Activated CD4-positive, alpha-beta T cell treated with anti-CD3 and anti-CD28 coated beads, Interleukin-2, Interleukin-6, amounts not matched to agents 100 ng/mL and 50 ng/mL, durations not matched to agents 16 hours and 8 hours (primary cell): ENCODE measurements around the gene PLD1.
"Not testable (repeated sequence)": the region's sequence is repeated elsewhere in the genome, so short reads cannot be mapped to it uniquely, and the experiment has no call there.

ENCODE experiments used
- DNase-seq: peaks from one replicate; pipeline ENCODE4 v3.0.0-alpha.2; 2020

PLD1 gene

GRCh38 chr3:171731691-171732090 is 78.6 kb downstream of the PLD1 start:
- no peak for DNase-seq

DNA sequence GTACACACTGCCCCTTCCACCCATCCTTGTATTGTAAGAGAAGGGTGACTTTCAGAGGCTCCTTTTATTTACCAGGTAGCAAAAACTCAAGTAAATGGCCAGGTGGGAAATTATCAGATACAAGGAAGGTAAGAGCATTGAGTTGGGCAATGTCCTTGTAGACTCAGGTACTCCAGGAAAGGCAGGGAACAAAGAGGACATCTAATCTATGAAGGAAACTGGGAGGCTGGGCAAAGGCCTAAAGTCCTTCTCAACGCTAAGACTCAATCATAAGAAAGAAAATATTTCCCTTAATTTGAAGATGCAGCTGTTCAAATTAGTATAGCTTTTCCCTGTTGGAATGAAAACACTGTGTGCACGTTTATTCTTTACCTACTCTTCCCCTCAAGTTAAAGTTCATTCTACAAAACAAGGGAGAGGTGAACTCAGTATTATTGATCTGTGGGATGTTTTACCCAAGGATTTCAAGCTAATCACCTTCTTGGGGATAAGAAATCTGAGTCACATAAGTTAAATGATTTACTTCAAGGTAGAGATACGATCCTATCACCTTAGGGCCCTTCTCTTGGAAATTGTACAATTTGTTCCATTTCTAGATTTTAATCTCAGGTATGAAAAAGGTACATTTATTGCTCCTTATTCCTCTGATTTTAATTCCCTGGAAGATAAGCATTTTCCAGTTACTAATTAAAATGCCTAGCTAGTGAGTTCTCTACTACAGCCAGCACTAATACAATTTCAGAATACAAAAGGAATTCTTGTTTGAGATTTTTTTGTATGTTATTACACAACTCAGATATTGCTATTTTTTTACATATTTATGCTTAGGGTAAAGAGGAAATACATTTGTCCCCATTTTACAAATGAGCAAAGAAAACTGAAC is 80.6 kb downstream of the PLD1 start:
- no peak for DNase-seq

GRCh38 chr3:171727288-171727687 is 83.0 kb downstream of the PLD1 start:
- no peak for DNase-seq

DNA sequence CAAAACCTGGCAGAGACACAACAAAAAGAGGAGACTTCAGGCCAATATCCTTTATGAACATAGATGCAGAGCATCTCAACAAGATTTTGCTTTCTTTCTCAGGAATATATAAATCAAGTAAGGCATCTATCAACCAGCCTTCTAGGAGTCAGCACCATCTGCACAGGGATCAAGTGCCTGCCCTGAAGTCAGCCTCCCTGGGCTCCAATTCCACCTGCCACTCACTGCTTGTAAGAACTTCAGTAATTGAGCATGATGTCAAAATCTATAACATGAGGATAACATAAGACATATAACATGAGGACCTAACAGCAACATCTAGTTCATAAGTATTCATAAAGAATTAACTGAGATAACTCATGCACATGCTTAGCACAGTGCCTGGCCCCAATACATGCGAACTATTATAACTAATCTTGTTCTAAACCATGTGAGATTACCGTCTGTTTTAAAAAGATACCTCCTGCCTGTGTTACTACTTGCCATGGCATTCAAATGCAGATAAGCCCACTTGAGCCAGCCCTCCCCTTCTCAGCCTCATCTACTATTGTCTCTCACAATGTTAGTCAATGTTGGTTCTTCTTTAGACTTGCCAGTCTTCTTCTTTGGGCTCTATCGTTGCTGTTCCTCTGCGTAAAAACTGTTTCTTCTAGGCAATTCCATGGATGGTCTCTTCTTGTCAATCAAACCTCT is 91.6 kb downstream of the PLD1 start:
- no peak for DNase-seq

DNA sequence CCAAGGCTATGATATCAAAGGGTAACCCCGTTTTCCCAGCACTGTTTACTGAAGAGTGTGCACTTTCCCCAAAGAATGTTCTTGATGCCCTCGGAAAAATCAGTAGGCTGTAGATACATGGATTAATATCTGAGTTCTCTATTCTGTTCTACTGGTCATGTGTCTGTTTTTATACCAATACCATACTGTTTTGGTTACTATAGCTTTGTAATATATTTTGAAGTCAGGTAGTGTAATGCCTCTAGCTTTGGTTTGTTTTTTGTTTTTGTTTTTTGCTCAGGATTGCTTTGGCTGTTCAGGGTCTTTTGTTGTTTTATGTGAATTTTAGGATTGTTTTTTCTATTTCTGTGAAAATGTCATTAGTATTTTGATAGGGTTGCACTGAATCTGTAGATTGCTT is 95.1 kb downstream of the PLD1 start:
- no peak for DNase-seq

DNA sequence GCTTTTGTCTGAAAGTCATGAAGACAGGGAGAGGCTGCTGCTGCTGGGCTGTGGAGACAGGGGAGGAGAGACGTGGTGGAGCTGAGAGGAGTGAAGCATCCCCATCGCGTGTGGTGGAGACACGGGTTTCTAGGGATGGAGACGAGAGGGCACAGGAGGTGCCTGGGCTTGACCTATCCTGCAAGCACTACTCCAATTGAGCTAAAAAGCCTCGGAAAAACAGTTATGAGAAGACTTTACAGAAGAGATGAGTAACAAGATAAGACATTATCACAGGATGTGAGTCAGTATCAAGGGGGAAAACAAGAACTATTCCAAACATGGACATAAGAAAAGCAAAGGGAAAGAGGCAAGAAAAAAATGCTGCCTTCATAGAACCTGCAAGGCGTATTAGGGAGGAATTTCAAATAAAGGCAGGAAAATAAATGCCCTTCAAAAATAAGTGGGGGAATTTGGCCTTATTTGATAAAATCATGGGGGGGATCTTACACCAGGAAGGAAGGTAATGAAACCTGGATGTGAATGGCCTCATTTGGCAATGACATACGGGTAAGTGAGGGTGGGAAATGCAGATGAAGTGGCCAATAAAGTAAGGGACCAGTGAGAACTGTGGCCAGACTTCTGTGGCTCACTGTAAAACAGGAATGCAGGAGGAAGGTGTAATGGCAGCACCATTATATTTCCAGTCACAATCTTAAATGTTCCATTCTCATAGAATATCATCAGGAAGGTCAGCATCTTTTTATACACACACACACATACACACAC is 97.9 kb downstream of the PLD1 start:
- no peak for DNase-seq

GRCh38 chr3:171711461-171712170 is 98.7 kb downstream of the PLD1 start:
- no peak for DNase-seq

DNA sequence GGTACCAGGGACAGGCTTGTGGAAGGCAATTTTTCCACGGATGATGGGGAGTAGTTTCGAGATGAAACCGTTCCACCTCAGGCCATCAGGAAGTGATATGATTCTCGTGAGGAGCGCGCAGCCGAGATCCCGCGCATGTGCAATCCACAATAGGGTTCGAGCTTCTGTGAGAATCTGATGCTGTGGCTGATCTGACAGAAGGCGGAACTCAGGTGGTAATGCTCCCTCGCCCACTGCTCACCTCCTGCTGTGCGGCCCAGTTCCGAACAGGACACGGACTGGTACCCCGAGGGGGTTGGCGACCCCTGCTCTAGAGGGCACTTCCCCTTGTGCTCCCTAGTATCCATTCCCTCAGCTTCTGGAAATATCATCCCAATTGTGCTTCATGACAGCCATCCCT is 99.9 kb downstream of the PLD1 start:
- no peak for DNase-seq

- DNase-seq: no peak
These were observed 105.5 kb downstream of the PLD1 start for GRCh38 chr3:171704814-171705213.

DNA sequence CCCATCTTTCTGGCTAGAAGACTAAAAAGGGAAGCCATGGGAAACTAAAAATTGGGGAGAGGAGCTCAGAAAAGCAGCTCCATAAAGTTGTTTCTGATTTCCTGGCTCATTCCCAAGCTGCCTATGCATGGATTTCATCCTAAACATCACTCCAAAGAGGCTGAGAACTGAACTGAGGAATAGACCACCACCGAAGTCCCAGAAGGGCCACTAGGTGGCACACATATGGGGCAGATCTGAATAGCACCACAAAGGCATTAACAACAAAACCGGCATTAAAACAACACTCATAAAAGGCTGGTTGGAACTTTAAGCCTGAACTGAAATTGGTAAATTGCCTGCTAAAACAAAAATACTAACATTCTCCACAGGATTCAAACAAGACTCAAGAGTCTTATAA is 106.3 kb downstream of the PLD1 start:
- DNase-seq: peak; percentile 16

DNA sequence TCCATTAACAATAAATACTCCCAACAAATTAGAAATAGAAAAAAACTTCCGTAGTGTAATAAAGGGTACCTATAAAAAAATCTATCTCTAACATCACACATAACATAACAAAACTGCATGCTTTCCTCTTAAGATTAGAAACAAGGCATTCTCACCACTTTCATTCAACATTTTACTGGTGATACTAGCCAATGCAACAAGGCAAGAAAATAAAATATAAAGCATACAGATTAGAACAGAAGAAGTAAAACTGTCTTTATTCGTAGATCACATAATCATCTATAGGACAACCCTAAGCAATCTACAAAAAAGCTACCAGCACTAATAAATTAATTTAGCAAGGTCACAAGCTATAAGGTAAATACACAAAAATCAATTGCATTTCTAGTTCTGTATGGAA is 107.1 kb downstream of the PLD1 start:
- DNase-seq: no peak

- DNase-seq: no peak
These were observed 109.6 kb downstream of the PLD1 start for GRCh38 chr3:171700653-171701052.

DNA sequence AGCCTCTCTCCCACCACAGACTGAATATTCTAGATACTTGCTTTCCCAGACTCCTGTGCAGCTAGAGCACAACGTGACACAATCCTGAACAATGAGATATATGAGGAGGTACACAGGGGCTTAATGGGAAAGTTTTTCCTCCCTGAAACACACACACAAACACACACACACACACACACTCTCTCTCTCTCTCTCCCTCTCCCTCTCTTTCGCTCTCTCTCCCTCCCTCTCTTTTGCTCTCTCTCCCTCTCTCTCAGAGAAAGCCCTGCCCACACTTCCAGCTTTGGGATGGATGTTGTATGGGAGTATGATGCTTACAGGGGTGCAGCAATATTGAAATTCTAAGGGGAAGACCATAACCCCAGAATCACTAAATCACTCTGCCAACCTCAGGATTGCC is 110.1 kb downstream of the PLD1 start:
- no peak for DNase-seq

DNA sequence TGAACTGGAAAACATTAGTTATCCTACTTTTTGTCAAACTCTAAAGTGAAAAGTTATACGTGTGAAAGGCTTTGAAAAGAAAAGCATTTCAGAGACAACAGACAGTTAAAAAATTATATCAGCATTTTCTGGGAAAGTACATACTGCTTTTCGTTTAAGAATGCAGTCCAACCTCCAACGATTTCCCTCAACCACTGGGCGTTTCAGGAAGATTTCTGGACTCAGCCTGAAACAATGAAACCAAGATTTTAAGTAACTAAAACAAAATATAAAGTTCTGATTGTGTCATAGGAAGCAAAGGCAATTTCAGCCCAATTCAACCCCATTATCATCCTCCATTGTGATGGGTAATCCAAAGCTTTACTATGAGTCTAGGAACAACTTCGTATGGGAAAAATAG is 110.7 kb downstream of the PLD1 start:
- no peak for DNase-seq

- no peak for DNase-seq
These were observed 113.5 kb downstream of the PLD1 start for GRCh38 chr3:171696805-171697204.

GRCh38 chr3:171695426-171695825 is 114.9 kb downstream of the PLD1 start:
- DNase-seq: no peak

GRCh38 chr3:171694888-171695287 is 115.4 kb downstream of the PLD1 start:
- DNase-seq: no peak

DNA sequence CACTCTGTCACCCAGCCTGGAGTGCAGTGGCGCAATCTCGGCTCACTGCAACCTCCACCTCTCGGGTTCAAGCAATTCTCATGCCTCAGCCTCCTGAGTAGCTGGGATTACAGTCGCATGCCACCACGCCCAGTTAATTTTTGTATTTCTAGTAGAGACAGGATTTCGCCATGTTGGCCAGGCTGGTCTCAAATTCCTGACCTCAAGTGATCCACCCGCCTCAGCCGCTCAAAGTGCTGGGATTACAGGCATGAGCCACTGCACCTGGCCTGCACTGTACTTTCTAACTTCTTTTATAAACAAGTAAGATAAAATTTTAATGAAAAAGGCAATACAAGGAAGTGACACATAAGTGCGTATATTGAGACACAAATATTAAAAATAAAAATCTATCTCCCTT is 117.7 kb downstream of the PLD1 start:
- DNase-seq: not testable (repeated sequence)

DNA sequence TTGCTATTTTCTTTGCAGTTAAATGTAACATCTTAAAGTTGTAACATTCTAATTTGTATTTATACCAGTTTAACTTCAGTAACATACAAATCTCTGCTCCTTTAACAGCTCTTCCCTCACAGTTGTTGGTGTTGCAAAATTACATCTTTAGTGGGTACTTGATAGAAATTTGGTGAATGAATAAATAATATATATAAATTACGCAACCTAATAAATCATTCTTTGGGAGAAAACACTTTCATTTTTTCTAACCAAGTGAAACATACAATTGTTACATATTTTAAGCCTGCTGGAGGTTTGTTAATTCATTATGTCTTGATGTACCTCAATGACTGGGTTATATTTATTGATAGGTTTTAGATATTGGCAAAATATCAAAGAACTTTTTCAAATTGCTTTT is 118.8 kb downstream of the PLD1 start:
- no peak for DNase-seq

DNA sequence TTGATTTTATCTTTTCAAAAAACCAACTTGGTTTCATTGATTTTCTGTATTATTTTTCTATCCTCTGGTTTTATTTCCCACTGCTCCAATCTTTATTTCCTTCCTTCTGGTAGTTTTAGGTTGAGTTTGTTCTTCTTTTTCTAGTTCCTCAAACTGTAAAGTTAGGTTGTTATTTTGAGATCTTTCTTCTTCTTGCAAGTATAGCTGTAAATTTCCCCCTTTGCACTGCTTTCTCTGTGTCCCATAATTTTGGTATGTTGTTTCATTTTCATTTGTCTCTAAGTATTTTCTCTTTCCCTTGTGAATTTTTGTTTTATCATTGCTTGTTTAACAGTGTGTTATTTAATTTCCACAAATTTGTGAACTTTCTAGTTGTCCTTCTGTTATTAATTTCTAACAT is 120.0 kb downstream of the PLD1 start:
- DNase-seq: no peak

- no peak for DNase-seq
These were observed 121.7 kb downstream of the PLD1 start for GRCh38 chr3:171688593-171688992.

- no peak for DNase-seq
These were observed 122.3 kb downstream of the PLD1 start for GRCh38 chr3:171688002-171688401.

- no peak for DNase-seq
These were observed 122.7 kb downstream of the PLD1 start for GRCh38 chr3:171687581-171687980.
